Vagina (tissue), 2 donors: ENCODE results near the gene FOXR1. TPM values are rescaled to one million over a fixed set of nuclear protein-coding genes. Genes with fewer than 3 reads are reported as not detected.
A peak's percentile ranks its signal among the peaks of the same experiment; 100 is the strongest.

Experiments
- DNase-seq, 2 donors: peaks; one replicate each; pipeline ENCODE4 v3.0.0-alpha.2; 2017; ENCODE audit errors: extremely low spot score in 2 of 2
- H3K27ac ChIP-seq: fragments of 200-600 bp; sonication (generic); one replicate; pipeline ENCODE4 v1.5.1; 2019
- H3K27me3 ChIP-seq: fragments of 200-600 bp; sonication (generic); one replicate; pipeline ENCODE4 v1.5.1; 2019
- H3K36me3 ChIP-seq, 2 donors: fragments of 200-600 bp; sonication (generic); one replicate each; pipeline ENCODE4 v1.5.1; 2017 to 2019
- H3K4me1 ChIP-seq: fragments of 200-600 bp; sonication (generic); one replicate; pipeline ENCODE4 v1.5.1; 2019
- H3K4me3 ChIP-seq, 2 donors: fragments of 200-600 bp; sonication (generic); 1 replicate in 1 of 2; 2 replicates in 1 of 2; pipeline ENCODE4 v1.5.1; 2016 to 2019
- H3K9me3 ChIP-seq: fragments of 200-600 bp; sonication (generic); one replicate; pipeline ENCODE4 v1.5.1; 2019
- POLR2A ChIP-seq, 2 donors: fragments of 450-650 bp; IDR thresholded peaks; one replicate each; pipeline ENCODE4 v1.6.1; 2017; ENCODE audit warnings: antibody characterized with exemption in 2 of 2, mild to moderate bottlenecking in 2 of 2, moderate library complexity in 2 of 2
- POLR2AphosphoS5 ChIP-seq, 2 donors: sonication (generic); formaldehyde crosslinking; IDR thresholded peaks; one replicate each; pipeline ENCODE4 v1.9.0; 2017; ENCODE audit warnings: antibody characterized with exemption in 2 of 2, mild to moderate bottlenecking in 2 of 2, low read depth in 1 of 2; ENCODE audit not compliant: insufficient read depth in 1 of 2
- intact Hi-C: fragments of 100-400 bp; cut with DNase I; formaldehyde crosslinking; loops from one replicate; pipeline ENCODE4 v1.15.1; 2023
- total RNA-seq: library from RNA; depleted of rRNA; stranded (reverse); fragments of >200 nt; gene quantifications from one replicate; pipeline ENCODE4 v1.2.3, GENCODE V29; 2016
- TF ChIP-seq, protein P1 (sequence below), 3 experiments: fragments of 450-650 bp in 2 of 3; fragments of 200-600 bp in 1 of 3; sonication (generic) in 1 of 3; IDR thresholded peaks; one replicate each; pipeline ENCODE4 v1.5.1; 2017 to 2019; ENCODE audit warnings: antibody characterized with exemption in 3 of 3, mild to moderate bottlenecking in 2 of 3, moderate library complexity in 2 of 3

FOXR1 gene
- total RNA-seq, 1 donor from 2014 or later, result not detected

GRCh38 chr11:119018074-119018938, 46.7 kb downstream of the FOXR1 start, which contains the start of the genes RPS25 and TRAPPC4:
Gene RPS25, minus strand, starts transcription at chr11:119018343. Its CDS starts 59 bp downstream, at chr11:119018284.
Gene TRAPPC4, plus strand, starts transcription at chr11:119018766. Its CDS starts 30 bp downstream, at chr11:119018796.
- H3K4me3 ChIP-seq, result peak within 1 kb of the TSS; percentile 82 to 94
- peak within 1 kb of the TSS; percentile 89 for H3K27ac ChIP-seq
- intact Hi-C loops, result loop anchor here (1.0 kb wide), 1 partner anchor 64 kb away; no protein-coding TSS in a partner anchor
- H3K36me3 ChIP-seq, result peaks cover 0 to 49% of the 10 kb centered on the region in 2 donors
- H3K27me3 ChIP-seq, result no peaks in the 10 kb centered on the region
- H3K9me3 ChIP-seq, result no peaks in the 10 kb centered on the region
- DNase-seq, result peak in 1 of 2 donors; percentile 97
- TF ChIP-seq POLR2A (IDR thresholded peaks at IDR 0.05) (peak in 1 of 2 donors; percentile 68), POLR2AphosphoS5 (IDR thresholded peaks at IDR 0.05; ENCODE audit: insufficient read depth in 1 of 2, low read depth in 1 of 2) (peak; percentile 90 to 91)
- TF ChIP-seq, protein P1, sequence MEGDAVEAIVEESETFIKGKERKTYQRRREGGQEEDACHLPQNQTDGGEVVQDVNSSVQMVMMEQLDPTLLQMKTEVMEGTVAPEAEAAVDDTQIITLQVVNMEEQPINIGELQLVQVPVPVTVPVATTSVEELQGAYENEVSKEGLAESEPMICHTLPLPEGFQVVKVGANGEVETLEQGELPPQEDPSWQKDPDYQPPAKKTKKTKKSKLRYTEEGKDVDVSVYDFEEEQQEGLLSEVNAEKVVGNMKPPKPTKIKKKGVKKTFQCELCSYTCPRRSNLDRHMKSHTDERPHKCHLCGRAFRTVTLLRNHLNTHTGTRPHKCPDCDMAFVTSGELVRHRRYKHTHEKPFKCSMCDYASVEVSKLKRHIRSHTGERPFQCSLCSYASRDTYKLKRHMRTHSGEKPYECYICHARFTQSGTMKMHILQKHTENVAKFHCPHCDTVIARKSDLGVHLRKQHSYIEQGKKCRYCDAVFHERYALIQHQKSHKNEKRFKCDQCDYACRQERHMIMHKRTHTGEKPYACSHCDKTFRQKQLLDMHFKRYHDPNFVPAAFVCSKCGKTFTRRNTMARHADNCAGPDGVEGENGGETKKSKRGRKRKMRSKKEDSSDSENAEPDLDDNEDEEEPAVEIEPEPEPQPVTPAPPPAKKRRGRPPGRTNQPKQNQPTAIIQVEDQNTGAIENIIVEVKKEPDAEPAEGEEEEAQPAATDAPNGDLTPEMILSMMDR (IDR thresholded peaks at IDR 0.05), result no peak
- peaks cover 53% of the 10 kb centered on the region for H3K4me1 ChIP-seq

- peaks cover 0 to 53% of the 10 kb centered on the region in 2 donors for H3K36me3 ChIP-seq
- no peaks in the 10 kb centered on the region for H3K9me3 ChIP-seq
- peaks cover 53% of the 10 kb centered on the region for H3K4me1 ChIP-seq
- H3K4me3 ChIP-seq, result peak overlapping the region; percentile 82 to 94
- TF ChIP-seq, protein P1 (IDR thresholded peaks at IDR 0.05), result no peak
- TF ChIP-seq POLR2AphosphoS5 (IDR thresholded peaks at IDR 0.05; ENCODE audit: insufficient read depth in 1 of 2, low read depth in 1 of 2) (no peak), POLR2A (IDR thresholded peaks at IDR 0.05) (no peak)
- no peak for DNase-seq
- no peaks in the 10 kb centered on the region for H3K27me3 ChIP-seq
- intact Hi-C loops, result no loop called here
- H3K27ac ChIP-seq, result no peak overlapping the region
Measured at GRCh38 chr11:119019996-119020395, 48.4 kb downstream of the FOXR1 start.

DNA sequence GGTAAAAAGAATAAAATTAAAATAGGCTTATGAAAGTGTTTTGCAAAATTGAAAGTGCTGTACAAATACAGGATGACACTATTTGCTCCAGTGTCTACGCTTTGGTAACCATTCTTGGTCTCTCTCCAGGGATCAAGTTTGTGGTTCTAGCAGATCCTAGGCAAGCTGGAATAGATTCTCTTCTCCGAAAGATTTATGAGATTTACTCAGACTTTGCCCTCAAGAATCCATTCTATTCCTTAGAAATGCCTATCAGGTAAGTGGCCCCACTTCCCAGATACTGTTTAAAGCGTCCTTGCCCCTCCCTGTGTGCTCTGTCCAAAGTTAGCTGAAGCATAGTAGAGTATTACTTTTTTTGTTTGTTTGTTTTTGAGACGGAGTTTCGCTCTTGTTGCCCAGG, 50.1 kb downstream of the FOXR1 start:
- Histone ChIP-seq H3K36me3 (peaks cover 0 to 44% of the 10 kb centered on the region in 2 donors), H3K27me3 (no peaks in the 10 kb centered on the region), H3K4me1 (peaks cover 37% of the 10 kb centered on the region), H3K4me3 (no peak overlapping the region), H3K9me3 (no peaks in the 10 kb centered on the region), H3K27ac (no peak overlapping the region)
- no peak for DNase-seq
- TF ChIP-seq POLR2AphosphoS5 (IDR thresholded peaks at IDR 0.05; ENCODE audit: insufficient read depth in 1 of 2, low read depth in 1 of 2), result no peak
- TF ChIP-seq, protein P1 (IDR thresholded peaks at IDR 0.05), result no peak
- no peak for TF ChIP-seq POLR2A (IDR thresholded peaks at IDR 0.05)
- intact Hi-C loops, result no loop called here

DNA sequence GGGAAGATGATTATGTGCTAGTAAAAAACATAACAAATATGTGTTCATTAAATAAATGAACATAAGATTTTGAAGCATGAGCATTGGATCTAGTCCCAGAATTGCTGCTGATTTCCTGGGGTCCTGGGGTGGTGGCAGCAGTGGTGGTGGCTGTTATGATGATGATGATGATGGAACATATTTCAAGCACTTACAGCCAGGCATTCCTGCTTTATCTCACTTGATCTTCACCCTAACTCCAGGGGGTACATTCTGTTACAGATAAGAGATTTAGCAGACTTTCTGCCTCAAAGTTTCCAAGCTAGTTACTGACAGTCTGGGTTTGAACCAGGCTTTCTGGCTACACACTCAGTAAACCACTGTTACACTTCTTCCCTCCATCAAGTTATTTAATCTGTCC, 52.2 kb downstream of the FOXR1 start:
- Histone ChIP-seq H3K36me3 (peaks cover 0 to 50% of the 10 kb centered on the region in 2 donors), H3K4me3 (no peak overlapping the region), H3K4me1 (peaks cover 35% of the 10 kb centered on the region), H3K27ac (no peak overlapping the region), H3K27me3 (no peaks in the 10 kb centered on the region), H3K9me3 (no peaks in the 10 kb centered on the region)
- TF ChIP-seq POLR2A (IDR thresholded peaks at IDR 0.05) (no peak), POLR2AphosphoS5 (IDR thresholded peaks at IDR 0.05; ENCODE audit: insufficient read depth in 1 of 2, low read depth in 1 of 2) (no peak)
- TF ChIP-seq, protein P1 (IDR thresholded peaks at IDR 0.05), result no peak
- DNase-seq, result no peak
- intact Hi-C loops, result no loop called here
